Common myeloid progenitor, CD34-positive (primary cell): ENCODE measurements around the gene AP2B1.

Experiments
- CTCF ChIA-PET: fragments of 350-600 bp; sonication (Branson Sonifier 250); formaldehyde crosslinking; loops from one replicate; lab custom pipeline; 2021; ENCODE audit warnings: antibody characterized with exemption; lab: Charles Lee
- POLR2A ChIA-PET: fragments of 350-600 bp; sonication (Branson Sonifier 250); formaldehyde crosslinking; loops from one replicate; lab custom pipeline; 2021; ENCODE audit warnings: antibody characterized with exemption; lab: Charles Lee
- DNase-seq, 3 donors: peaks; one replicate each; pipeline versions ENCODE4 v3.0.0 to v3.0.0-alpha.2; 2013
- H3K27ac ChIP-seq, 2 experiments: 1 replicate in 1 of 2; 2 replicates in 1 of 2; pipeline ENCODE4 v1.7.0; 2013; ENCODE audit warnings: inconsistent platforms in 2 of 2, low read length in 2 of 2, mild to moderate bottlenecking in 2 of 2, low read depth in 1 of 2, moderate library complexity in 1 of 2; ENCODE audit not compliant: severe bottlenecking in 2 of 2, insufficient read depth in 1 of 2, poor library complexity in 1 of 2
- H3K27me3 ChIP-seq, 5 experiments: replicated peaks in 2 of 5; 1 replicate in 3 of 5; 2 replicates in 2 of 5; pipeline versions ENCODE4 v1.6.1 to v1.7.0; 2013; ENCODE audit warnings: low read length in 4 of 5, mild to moderate bottlenecking in 2 of 5, moderate library complexity in 2 of 5, inconsistent platforms in 1 of 5; ENCODE audit not compliant: insufficient read depth in 5 of 5, control insufficient read depth in 4 of 5
- H3K36me3 ChIP-seq, 4 experiments: 1 replicate in 2 of 4; 2 replicates in 2 of 4; pipeline versions ENCODE4 v1.6.1 to v1.7.0; 2013; ENCODE audit warnings: low read length in 3 of 4, control low read depth in 1 of 4, mild to moderate bottlenecking in 1 of 4; ENCODE audit not compliant: control insufficient read depth in 4 of 4, insufficient read depth in 4 of 4
- H3K4me1 ChIP-seq, 4 experiments: 1 replicate in 3 of 4; 2 replicates in 1 of 4; pipeline versions ENCODE4 v1.6.1 to v1.7.1; 2013; ENCODE audit warnings: low read length in 3 of 4, mild to moderate bottlenecking in 3 of 4, control low read depth in 1 of 4, inconsistent platforms in 1 of 4, moderate library complexity in 1 of 4; ENCODE audit not compliant: control insufficient read depth in 4 of 4, insufficient read depth in 4 of 4; ENCODE audit errors: control extremely low read depth in 1 of 4
- H3K4me3 ChIP-seq, 7 experiments: 1 replicate in 4 of 7; 2 replicates in 3 of 7; pipeline versions ENCODE4 v1.5.1 to v1.7.0; 2013; ENCODE audit warnings: mild to moderate bottlenecking in 7 of 7, low read length in 6 of 7, moderate library complexity in 6 of 7, inconsistent platforms in 2 of 7, low read depth in 2 of 7, control low read depth in 1 of 7; ENCODE audit not compliant: insufficient read depth in 4 of 7, control insufficient read depth in 1 of 7; ENCODE audit errors: extremely low read depth in 1 of 7
- H3K9me3 ChIP-seq, 5 experiments: 1 replicate in 4 of 5; 2 replicates in 1 of 5; pipeline versions ENCODE4 v1.6.1 to v1.7.1; 2013; ENCODE audit warnings: low read length in 4 of 5, mild to moderate bottlenecking in 2 of 5, inconsistent platforms in 1 of 5, low read depth in 1 of 5, moderate library complexity in 1 of 5; ENCODE audit not compliant: control insufficient read depth in 4 of 5, insufficient read depth in 2 of 5; ENCODE audit errors: control extremely low read depth in 1 of 5
- WGBS: methylation state at CpG from one replicate; pipeline ENCODE4 v1.1.5; 2013; ENCODE audit not compliant: insufficient coverage; 5-methylcytosine and 5-hydroxymethylcytosine counted together

Gene AP2B1

DNA sequence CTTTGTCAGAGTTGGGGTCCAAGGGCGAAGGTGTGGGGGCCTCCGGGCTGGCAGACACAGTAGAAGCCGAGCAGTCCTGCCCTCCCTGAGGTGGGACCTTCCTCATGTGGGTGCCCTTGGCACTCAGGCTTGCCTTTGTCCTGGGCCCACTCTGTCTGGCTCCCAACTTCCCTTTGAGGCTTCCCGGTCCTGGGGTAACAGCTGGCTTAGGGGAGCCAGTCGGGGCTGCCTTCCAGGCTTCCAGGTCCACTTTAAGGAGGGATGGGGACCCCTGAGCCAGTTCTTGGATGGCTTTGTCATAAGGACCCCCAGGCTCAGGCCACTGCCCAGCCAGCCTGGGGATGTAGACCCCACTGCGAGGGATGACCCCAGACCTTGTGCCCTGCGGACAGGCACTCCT lies 158.1 kb downstream of the AP2B1 start:
- no peak overlapping the region for H3K27ac ChIP-seq
- H3K9me3 ChIP-seq: peaks cover 0 to 5% (median 3%) of the 10 kb centered on the region in 5 experiments
- peaks cover 0 to 35% (median 9%) of the 10 kb centered on the region in 5 experiments for H3K27me3 ChIP-seq
- peaks cover 0 to 40% (median 33%) of the 10 kb centered on the region in 4 experiments for H3K4me1 ChIP-seq
- ChIA-PET POLR2A (interaction anchor here (0.6 kb wide), 1 partner anchor 142 kb away, joined by 3 read pairs; no protein-coding TSS in a partner anchor), CTCF (interaction anchor here (0.9 to 8.5 kb wide), 3 partner anchors 19 to 131 kb away, joined by 5 to 131 read pairs (median 8); no protein-coding TSS in a partner anchor)
- no peak for DNase-seq
- H3K36me3 ChIP-seq: no peaks in the 10 kb centered on the region
- no peak overlapping the region for H3K4me3 ChIP-seq
- WGBS: 98% methylated on average over 7 of the region's 7 CpGs

DNA sequence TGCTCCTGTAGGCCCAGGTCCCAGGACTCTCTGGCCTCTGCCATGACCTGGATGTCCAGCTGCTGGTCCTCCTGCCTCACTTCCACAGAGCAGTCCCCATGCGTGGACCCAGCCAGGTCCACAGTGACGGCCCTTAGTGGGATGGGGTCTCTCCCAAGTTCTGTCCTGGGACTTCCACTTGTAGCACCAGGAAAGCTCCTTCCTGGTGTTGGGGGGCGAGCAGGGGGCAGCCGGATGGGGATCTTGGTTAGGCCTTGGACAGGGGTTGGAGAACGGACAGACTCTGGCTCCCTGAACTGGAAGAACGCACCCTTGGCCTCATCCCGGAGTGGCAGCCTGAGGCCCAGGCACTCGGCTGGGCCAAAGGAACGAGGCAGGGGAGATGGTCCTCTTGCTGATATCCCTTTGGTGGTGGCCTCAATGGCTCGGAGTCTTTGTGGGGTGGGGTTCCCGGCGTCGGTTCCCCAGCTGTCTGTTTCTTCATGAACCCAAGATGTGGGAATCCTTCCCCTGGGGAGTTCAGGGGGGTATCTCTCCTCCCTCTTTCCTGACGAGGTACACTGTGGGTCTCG lies 158.7 kb downstream of the AP2B1 start:
- POLR2A ChIA-PET: no interaction called here
- Histone ChIP-seq H3K36me3 (no peaks in the 10 kb centered on the region), H3K4me3 (no peak overlapping the region), H3K27me3 (peaks cover 0 to 29% (median 6%) of the 10 kb centered on the region in 5 experiments), H3K27ac (no peak overlapping the region), H3K9me3 (peaks cover 0 to 2% (median under 1%) of the 10 kb centered on the region in 5 experiments), H3K4me1 (peaks cover 0 to 44% (median 37%) of the 10 kb centered on the region in 4 experiments)
- 97% methylated on average over 14 of the region's 15 CpGs for WGBS
- CTCF ChIA-PET: interaction anchor here (2.2 to 8.5 kb wide), 3 partner anchors 18 to 132 kb away, joined by 8 to 131 read pairs (median 10); partner anchors contain the start of gene TAF15
- no peak for DNase-seq

DNA sequence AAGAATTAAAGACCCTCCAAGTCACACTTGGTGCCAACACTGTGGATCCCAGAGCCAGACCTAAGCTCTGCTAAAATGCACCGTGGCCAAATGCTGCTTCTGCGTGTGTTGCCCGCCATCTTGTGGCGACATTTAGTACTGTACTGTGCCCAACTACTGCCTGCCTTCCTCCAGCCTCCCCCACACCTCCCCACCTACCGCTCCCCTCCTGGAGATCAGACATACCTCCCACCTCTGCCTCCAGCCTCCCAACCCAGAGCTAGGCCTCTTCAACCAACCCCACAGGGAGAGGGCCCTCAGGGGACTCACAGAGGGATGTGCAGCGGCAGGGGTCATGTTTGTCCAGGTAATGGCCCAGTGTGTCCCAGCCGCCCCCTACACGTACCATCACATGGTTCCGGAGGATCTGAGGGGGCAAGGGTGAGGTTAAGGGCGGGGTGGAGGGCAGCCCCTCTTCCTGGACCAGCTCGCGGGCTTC lies 160.5 kb downstream of the AP2B1 start:
- POLR2A ChIA-PET: no interaction called here
- Histone ChIP-seq H3K4me3 (no peak overlapping the region), H3K27ac (no peak overlapping the region), H3K9me3 (no peaks in the 10 kb centered on the region), H3K4me1 (peaks cover 0 to 40% (median 30%) of the 10 kb centered on the region in 4 experiments), H3K36me3 (no peaks in the 10 kb centered on the region), H3K27me3 (peaks cover 0 to 11% (median 0%) of the 10 kb centered on the region in 5 experiments)
- WGBS: 51% methylated on average over 11 of the region's 12 CpGs
- peak; percentile 81 to 91 (median 86) for DNase-seq
- CTCF ChIA-PET: interaction anchor here (0.6 to 8.5 kb wide), 32 partner anchors 10 to 577 kb away, joined by 3 to 131 read pairs (median 4); partner anchors contain the start of genes C17orf50, RASL10B and TAF15

DNA sequence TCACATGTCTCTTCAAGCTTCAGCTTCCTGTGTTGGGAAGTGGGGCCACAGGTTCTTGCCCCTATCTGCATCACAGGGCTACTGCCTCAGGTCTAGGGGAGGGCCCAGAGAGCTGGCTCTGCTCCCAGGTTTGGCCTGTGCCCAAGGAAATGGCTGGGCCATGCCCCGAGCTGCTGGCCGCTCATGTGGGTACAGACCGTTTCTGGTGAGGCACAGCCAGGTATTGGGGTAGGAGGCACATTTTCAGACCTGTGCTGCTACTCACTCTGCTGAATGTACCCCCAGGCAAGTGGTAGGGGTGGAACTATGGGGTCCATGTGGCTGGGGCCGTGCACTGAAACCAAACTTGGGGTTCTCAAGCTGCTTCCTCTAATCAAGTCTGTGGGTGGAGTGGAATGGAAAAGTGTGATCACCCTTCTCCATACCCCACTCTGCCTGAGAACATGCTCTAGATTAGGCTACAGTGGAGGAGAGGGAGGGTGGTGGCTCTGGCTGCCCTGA lies 161.3 kb downstream of the AP2B1 start:
- Histone ChIP-seq H3K36me3 (no peaks in the 10 kb centered on the region), H3K4me1 (peaks cover 0 to 47% (median 32%) of the 10 kb centered on the region in 4 experiments), H3K27ac (no peak overlapping the region), H3K27me3 (peaks cover 0 to 3% (median 0%) of the 10 kb centered on the region in 5 experiments), H3K4me3 (peak overlapping the region in 1 of 7 experiments; percentile 36), H3K9me3 (no peaks in the 10 kb centered on the region)
- POLR2A ChIA-PET: no interaction called here
- CTCF ChIA-PET: interaction anchor here (1.0 to 8.5 kb wide), 17 partner anchors 9 to 577 kb away, joined by 4 to 131 read pairs (median 6); partner anchors contain the start of genes C17orf50, RASL10B and TAF15
- peak in 2 of 3 donors; percentile 69 to 79 for DNase-seq
- 8% methylated on average over 3 of the region's 4 CpGs for WGBS

DNA sequence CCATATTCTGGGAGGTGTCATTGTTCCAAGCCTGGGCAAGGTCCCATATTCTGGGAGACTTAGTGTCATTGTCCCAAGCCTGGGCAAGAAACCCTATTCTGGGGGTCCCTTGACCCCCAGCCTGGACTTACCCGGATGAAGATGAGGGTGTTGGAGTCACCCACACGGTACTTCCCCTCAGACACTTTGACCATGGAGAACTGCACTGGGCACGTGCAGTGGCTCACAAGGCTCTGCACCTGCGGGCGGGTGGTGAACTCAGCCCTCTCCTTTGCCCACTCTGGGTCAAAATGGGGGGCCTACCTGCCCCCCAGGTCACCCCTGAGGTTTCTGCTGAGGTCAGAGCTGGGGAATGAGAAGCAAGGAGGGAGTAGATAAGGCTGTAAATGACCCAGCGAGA lies 161.9 kb downstream of the AP2B1 start:
- Histone ChIP-seq H3K27ac (no peak overlapping the region), H3K9me3 (no peaks in the 10 kb centered on the region), H3K36me3 (no peaks in the 10 kb centered on the region), H3K4me3 (no peak overlapping the region), H3K27me3 (no peaks in the 10 kb centered on the region), H3K4me1 (peaks cover 0 to 47% (median 32%) of the 10 kb centered on the region in 4 experiments)
- ChIA-PET CTCF (interaction anchor here (1.0 to 8.5 kb wide), 14 partner anchors 8 to 204 kb away, joined by 3 to 131 read pairs (median 6); partner anchors contain the start of genes C17orf50 and RASL10B), POLR2A (interaction anchor here (0.6 kb wide), 1 partner anchor 46 kb away, joined by 4 read pairs; no protein-coding TSS in a partner anchor)
- no peak for DNase-seq
- WGBS: 86% methylated on average over 6 of the region's 6 CpGs

DNA sequence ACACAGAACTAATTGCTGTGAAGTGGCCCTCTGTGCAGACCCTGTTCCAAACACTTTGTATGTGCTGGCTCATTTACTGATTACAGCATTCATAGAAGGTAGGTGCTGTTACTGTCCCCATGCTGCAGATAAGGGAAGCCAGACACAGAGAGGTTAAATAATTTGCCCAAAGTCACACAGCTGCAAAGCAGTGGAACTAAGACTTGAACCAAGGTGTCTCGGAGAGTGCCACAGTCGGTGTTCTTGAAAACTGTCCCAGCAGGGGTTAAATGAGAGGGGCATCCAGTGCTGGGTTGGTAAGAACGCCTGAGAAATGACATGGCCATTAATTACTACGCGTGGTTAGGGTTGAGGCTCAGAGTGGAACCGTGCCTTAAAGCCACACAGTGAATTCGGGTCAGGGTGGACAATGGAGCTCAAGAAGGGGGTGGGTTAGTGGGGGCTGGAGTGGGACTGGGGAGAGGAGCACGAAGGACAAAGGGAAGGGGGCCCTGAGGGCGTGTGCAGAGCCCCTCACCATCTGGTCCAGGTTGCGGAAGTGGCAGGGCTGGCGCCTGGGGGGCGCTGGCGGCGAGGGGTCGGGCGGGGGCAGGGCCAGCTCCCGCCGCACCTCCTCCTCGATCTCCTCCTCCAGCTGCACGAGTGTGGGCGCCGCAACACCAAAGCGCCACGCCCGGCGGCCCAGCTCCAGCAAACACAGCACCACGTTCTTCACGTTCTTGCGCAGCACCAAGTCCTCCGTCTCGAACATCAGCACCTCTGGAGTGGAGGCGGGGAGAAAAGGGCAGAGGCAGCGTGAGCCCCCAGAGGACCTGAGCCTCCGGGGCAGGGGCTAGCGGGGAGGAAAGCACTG lies 162.7 kb downstream of the AP2B1 start:
- 8% methylated on average over 29 of the region's 35 CpGs for WGBS
- Histone ChIP-seq H3K27ac (no peak overlapping the region), H3K4me1 (peaks cover 0 to 47% (median 32%) of the 10 kb centered on the region in 4 experiments), H3K36me3 (no peaks in the 10 kb centered on the region), H3K9me3 (no peaks in the 10 kb centered on the region), H3K27me3 (no peaks in the 10 kb centered on the region), H3K4me3 (peak overlapping the region in 3 of 7 experiments; percentile 37 to 55 (median 50))
- POLR2A ChIA-PET: interaction anchor here (0.6 to 0.7 kb wide), 3 partner anchors 12 to 136 kb away, joined by 3 to 4 read pairs (median 4); no protein-coding TSS in a partner anchor
- CTCF ChIA-PET: interaction anchor here (1.0 to 8.5 kb wide), 7 partner anchors 12 to 142 kb away, joined by 3 to 131 read pairs (median 18); partner anchors contain the start of gene C17orf50
- peak in 2 of 3 donors; percentile 47 to 69 for DNase-seq
